Cardiac muscle cell (in vitro differentiated cells and primary cell): Measurements from ENCODE around the gene ARHGEF38. TPM values are rescaled to one million over a fixed set of nuclear protein-coding genes. Genes with fewer than 3 reads are reported as not detected.

Experiments
- DNase-seq, 2 donors: peaks; one replicate each; pipeline versions ENCODE4 v3.0.0 to v3.0.0-alpha.2; 2010 to 2017; ENCODE audit warnings: low read depth in 1 of 2, low spot score in 1 of 2
- H3K27ac ChIP-seq: fragments of 200-600 bp; sonication (generic); 2 replicates; pipeline ENCODE4 v1.5.1; 2016
- H3K27me3 ChIP-seq: fragments of 200-600 bp; sonication (generic); 2 replicates; pipeline ENCODE4 v1.6.0; 2016; ENCODE audit warnings: control low read depth
- H3K36me3 ChIP-seq: fragments of 200-600 bp; sonication (generic); 2 replicates; pipeline ENCODE4 v1.5.1; 2016; ENCODE audit warnings: control low read depth
- H3K4me1 ChIP-seq: fragments of 200-600 bp; sonication (generic); 2 replicates; pipeline ENCODE4 v1.8.1; 2017; ENCODE audit warnings: low read depth, mild to moderate bottlenecking, mixed run types
- H3K4me3 ChIP-seq: fragments of 200-600 bp; sonication (generic); 2 replicates; pipeline ENCODE4 v1.5.1; 2016; ENCODE audit warnings: mild to moderate bottlenecking
- H3K9me3 ChIP-seq: fragments of 200-600 bp; sonication (generic); 2 replicates; pipeline ENCODE4 v1.5.1; 2017; ENCODE audit warnings: low read depth, mild to moderate bottlenecking, control low read depth
- polyA plus RNA-seq: library from polyadenylated mRNA; unstranded; fragments of >200 nt; fragmentation: Nextera tagmentation; extraction: Ambion mirVana; gene quantifications from 2 replicates; pipeline ENCODE4 v1.2.1, GENCODE V29; 2016
- total RNA-seq: library from RNA; depleted of rRNA; stranded (reverse); fragments of >200 nt; gene quantifications from 2 replicates; pipeline ENCODE4 v1.2.3, GENCODE V29; 2016
- TF ChIP-seq, protein P1 (sequence below): IDR thresholded peaks from 2 replicates; pipeline ENCODE4 v1.5.1; 2012; ENCODE audit warnings: low read depth, mild to moderate bottlenecking, low read length

ARHGEF38 gene
- total and polyA plus RNA-seq, 2 experiments from 2014 or later = 1.6 TPM; not detected in 1

DNA sequence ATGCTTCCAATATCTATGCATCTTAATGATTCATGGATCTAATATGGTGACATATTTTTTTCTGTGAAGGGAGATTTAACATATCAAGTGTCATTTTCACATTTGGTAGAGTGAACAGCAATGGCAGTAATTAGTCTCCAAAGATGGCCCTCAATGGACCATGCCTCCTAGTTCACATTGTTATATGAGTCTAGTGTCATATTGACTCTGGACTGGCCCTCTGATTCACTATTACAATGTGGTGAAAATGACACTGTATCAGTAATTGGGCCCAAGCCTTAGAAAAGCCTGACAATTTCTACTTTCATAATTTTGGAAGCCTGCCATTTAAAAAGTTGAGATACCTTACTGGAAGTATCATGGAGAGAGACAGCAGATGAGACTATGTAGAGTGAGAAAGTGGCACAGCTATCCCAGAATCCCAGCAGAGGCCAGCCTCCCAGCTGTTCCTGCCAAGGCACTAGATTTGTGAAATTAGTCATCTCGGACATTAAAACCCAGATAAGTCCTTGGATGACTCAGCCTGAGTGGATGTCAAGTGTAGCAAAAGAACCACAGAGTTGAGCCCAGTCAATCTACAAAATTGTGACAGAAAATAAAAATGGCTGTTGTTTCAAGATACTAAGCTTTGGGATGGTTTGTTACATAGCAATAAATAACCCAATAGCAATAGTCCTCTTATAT, 68.4 kb downstream of the ARHGEF38 start:
- H3K36me3 ChIP-seq = no peaks in the 10 kb centered on the region
- no peak overlapping the region for H3K27ac ChIP-seq
- H3K4me3 ChIP-seq = no peak overlapping the region
- H3K4me1 ChIP-seq = peaks cover 10% of the 10 kb centered on the region
- TF ChIP-seq, protein P1, sequence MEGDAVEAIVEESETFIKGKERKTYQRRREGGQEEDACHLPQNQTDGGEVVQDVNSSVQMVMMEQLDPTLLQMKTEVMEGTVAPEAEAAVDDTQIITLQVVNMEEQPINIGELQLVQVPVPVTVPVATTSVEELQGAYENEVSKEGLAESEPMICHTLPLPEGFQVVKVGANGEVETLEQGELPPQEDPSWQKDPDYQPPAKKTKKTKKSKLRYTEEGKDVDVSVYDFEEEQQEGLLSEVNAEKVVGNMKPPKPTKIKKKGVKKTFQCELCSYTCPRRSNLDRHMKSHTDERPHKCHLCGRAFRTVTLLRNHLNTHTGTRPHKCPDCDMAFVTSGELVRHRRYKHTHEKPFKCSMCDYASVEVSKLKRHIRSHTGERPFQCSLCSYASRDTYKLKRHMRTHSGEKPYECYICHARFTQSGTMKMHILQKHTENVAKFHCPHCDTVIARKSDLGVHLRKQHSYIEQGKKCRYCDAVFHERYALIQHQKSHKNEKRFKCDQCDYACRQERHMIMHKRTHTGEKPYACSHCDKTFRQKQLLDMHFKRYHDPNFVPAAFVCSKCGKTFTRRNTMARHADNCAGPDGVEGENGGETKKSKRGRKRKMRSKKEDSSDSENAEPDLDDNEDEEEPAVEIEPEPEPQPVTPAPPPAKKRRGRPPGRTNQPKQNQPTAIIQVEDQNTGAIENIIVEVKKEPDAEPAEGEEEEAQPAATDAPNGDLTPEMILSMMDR = no peak
- no peaks in the 10 kb centered on the region for H3K9me3 ChIP-seq
- DNase-seq = peak in 1 of 2 donors; percentile 80
- H3K27me3 ChIP-seq = no peaks in the 10 kb centered on the region

DNA sequence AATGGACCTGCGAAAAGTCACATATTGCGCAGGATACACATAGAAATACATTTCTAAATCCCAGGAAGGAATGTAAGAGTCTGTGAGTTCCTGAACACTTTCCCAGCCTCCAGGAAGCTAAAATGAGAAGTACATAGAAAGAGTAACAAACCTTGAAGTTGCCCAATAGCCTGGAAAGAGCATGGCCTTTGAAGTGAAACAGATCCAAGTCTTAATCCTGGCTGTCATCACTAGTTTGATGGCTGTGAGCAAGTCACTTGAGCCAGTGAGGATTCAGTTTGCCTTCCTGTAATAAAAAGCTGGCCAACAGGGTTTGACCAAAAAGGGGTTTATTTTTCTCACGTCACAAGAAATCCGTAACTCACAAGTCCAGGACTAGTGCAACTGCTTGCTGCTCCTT, 69.8 kb downstream of the ARHGEF38 start:
- TF ChIP-seq, protein P1 = no peak
- Histone ChIP-seq H3K27me3 (no peaks in the 10 kb centered on the region), H3K36me3 (no peaks in the 10 kb centered on the region), H3K4me3 (no peak overlapping the region), H3K27ac (no peak overlapping the region), H3K9me3 (no peaks in the 10 kb centered on the region), H3K4me1 (peaks cover 10% of the 10 kb centered on the region)
- DNase-seq = peak; percentile 50 to 87

DNA sequence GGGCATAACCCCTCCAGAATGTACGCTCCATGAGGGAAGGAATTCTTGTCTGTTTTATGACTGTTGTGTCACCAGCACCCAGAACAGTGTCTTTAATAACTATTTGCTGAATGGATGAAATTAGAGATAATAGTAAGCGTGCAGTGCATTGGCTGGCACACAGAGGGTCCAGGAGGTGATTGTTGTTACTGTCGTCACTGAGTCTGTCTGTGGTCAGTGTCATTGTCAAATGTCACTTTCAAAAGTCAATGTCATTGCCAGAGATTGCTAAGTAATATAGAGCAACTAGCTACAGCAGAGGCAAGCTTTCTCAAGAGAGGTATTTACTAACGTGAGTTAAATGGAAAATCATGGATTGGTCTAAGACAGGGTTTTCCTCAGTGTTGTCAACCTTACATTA, 70.7 kb downstream of the ARHGEF38 start:
- Histone ChIP-seq H3K4me3 (no peak overlapping the region), H3K4me1 (peaks cover 10% of the 10 kb centered on the region), H3K27ac (no peak overlapping the region), H3K9me3 (no peaks in the 10 kb centered on the region), H3K36me3 (no peaks in the 10 kb centered on the region), H3K27me3 (no peaks in the 10 kb centered on the region)
- no peak for DNase-seq
- TF ChIP-seq, protein P1 = no peak

DNA sequence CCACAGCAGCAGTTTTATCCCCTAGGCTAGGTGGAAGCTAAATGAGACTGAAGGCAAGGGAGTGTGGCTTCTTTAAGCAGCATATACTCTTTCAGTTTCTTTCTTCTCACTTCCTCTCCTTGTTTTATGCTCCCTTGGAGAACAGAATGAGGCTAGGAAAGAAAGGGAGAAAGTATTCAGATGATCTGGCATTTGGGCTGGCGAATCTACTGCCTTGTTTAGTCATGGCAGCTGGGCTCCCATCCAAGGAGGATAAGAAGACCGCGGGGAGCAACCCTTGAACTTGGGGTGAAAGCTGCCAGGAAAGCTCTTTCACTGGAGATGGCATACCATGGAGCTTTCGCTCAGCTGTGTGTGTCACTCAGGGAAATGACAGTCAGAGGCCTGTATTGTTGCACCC, 72.1 kb downstream of the ARHGEF38 start:
- TF ChIP-seq, protein P1 = no peak
- Histone ChIP-seq H3K36me3 (no peaks in the 10 kb centered on the region), H3K27ac (no peak overlapping the region), H3K9me3 (no peaks in the 10 kb centered on the region), H3K27me3 (no peaks in the 10 kb centered on the region), H3K4me3 (no peak overlapping the region), H3K4me1 (peaks cover 10% of the 10 kb centered on the region)
- DNase-seq = peak in 1 of 2 donors; percentile 78

DNA sequence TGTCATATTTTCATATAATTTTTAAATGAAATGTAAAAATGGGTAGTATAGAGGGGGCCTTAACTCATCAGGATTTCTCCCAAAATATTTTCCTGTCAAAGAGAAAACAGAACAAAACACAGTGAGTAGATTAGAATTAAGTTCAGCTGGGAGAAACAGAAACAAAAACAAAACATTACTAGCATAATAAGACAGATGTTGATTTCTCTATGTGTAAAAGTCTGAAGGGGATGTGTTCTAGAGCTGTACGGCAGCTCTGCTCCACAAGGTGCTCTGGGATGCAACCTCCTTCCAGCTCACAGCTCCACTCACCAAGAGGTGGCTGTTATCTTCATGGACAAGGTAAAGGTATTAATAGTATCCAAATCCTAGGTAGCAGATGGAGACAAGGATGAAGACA, 72.8 kb downstream of the ARHGEF38 start:
- Histone ChIP-seq H3K27me3 (no peaks in the 10 kb centered on the region), H3K4me1 (peaks cover 10% of the 10 kb centered on the region), H3K9me3 (no peaks in the 10 kb centered on the region), H3K4me3 (no peak overlapping the region), H3K27ac (no peak overlapping the region), H3K36me3 (no peaks in the 10 kb centered on the region)
- no peak for DNase-seq
- TF ChIP-seq, protein P1 = no peak

DNA sequence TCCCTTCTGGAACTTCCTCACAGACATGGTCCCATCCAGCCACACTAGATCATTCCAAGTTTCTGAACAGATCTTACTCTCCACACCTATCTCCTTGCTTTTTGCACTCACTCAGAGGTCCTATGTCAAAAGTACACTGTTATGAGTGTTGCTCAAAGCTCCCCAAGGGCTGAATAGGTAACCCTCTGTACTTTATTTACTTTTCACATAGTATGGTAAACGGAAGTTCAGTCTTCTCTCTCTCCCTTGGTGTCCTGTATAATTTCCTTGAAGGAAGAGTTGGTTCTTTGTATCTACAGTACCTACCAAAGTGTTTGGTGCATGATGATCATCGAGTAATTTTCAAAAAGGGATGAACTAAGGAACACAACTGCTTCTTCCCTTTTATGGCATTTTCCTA, 74.4 kb downstream of the ARHGEF38 start:
- Histone ChIP-seq H3K27me3 (no peaks in the 10 kb centered on the region), H3K36me3 (no peaks in the 10 kb centered on the region), H3K27ac (no peak overlapping the region), H3K4me1 (peaks cover 10% of the 10 kb centered on the region), H3K9me3 (no peaks in the 10 kb centered on the region), H3K4me3 (no peak overlapping the region)
- TF ChIP-seq, protein P1 = no peak
- no peak for DNase-seq
